HUDEP-2 (cell line): ENCODE measurements around the gene LRRC1.
"Not testable (repeated sequence)": the region's sequence is repeated elsewhere in the genome, so short reads cannot be mapped to it uniquely, and the experiment has no call there.

Experiments
- DNase-seq, 76 experiments: peaks; one replicate each; lab custom pipeline; 2025; ENCODE audit not compliant: unreplicated experiment in 76 of 76; lab: John Stamatoyannopoulos, UW

Gene LRRC1

DNA sequence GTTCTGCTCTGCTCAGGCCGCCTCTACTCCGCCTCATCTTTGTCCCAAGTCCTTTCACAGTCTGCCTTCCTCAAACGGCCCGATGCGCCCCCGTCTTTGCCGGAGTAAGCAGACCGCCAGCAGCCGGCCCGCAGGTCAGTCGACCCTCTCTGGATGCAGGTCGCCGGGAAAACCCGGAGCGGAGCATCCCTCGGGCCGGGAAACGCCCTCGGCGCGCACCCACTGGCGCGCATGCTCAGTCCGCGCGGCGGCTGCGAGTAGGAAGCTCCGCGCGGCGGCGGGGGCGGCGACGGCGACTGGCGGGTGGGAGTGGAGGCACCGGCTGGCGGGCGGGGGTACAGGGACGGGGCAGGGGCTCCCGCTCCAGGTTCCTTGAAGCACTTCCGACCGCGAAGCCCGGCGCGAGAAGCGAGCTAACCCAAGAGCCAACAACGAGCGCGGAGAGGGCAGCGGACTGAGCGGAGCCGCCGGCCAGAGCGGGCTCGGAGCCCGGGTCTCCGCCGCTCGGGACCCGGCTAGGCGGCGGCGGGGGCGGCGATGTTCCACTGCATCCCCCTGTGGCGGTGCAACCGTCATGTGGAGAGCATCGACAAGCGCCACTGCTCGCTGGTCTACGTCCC, at the start of gene LRRC1:
Gene LRRC1, plus strand, starts transcription at position 286 of the 620 bp plus-strand sequence. Its CDS starts 252 bp downstream, at position 538.
- DNase-seq: peak in 52 of 76 experiments; percentile 11 to 69 (median 40)

DNA sequence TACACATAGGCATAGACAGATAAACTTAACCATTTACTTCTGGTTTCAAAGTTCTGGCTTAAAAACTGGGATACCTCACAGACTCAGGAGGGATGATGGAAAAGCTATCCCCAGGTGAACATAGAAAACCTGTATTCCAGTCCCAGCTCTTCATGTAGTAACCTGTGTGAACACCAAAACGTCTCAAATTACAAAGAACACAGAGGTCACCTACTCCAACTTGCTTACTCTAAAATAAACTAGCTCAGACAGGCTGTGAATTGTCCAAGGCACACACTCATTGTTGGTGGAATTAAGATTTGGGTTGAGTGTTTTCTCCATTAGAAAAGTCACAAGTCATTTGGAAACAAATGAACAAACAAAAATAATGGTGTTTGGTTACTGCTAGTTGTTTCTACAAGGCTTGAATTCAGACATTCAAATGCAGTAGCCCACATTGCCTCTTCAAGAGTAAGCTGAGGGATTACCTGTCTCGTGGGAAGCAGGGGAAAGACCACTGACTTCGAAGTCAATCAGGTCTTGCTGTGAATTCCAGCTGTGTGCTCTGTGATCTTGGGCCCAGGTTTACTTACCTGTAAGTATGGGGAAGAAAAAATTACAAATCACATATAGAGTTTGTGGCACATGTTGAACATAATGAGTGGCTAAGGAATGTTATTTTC, 48.2 kb upstream of the LRRC1 start:
- DNase-seq: no peak

DNA sequence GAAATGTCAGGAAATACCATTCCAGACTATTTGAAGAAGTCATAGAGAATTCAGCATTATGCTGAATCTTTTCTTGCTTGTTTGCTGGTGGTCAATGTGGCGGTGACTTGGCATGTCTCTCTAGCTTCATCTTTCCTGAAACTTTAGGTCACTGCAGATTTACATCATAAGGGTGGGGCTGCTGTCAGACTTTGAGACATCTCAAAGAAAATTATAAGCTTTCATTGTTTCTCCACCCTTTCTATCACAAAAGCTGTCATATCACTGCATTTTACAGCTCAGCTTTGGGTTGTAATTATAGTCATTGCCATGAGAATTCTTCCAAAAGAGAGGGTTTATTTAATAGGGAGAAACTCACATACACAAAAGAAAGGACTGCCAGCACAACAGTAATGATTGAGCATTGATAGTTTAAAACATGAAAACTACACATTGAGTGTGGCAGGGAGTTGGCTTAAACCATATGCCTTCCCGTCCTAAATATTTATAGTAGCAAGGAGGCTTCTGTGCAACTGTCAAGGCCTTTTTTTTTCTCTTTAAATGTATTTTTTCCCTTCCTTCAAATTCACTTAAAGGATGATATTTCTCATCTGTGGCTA, 44.7 kb upstream of the LRRC1 start:
- DNase-seq: no peak

DNA sequence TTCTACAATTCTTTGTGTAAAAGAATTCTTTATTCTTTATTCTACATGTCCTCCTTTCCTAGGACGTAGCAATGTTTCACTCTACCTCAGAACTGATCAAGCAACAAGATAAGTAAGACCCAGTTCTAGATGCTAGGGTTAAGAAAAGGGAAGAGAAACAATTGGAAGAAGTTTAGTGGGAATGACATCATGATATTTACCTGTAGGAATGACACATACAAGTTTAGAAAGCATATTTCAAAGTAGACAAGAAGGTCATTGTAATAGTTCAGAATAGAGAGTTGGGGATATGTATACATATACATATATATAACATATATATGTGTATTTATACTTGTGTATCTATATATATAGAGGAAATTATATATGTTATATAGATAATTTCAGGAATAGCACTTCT, 43.4 kb upstream of the LRRC1 start:
- DNase-seq: no peak

DNA sequence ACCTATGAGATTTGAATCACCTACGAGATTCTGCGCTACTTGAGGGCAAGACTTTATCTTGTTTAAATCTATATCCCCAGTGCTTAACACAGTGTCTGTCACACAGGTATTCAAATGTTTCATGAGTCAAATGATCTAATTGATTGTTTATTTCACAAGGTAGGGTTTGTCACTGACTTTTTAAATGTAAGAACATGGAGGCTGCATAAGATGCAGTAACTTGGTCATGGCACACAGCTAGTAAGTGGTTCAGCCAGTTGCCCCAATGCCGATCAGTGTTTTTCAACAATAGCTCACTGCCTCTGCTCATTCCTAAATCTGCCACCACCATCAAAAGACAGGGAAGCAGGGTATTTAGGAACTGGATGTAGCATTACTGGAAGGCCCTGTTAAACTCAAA, 42.4 kb upstream of the LRRC1 start:
- no peak for DNase-seq

DNA sequence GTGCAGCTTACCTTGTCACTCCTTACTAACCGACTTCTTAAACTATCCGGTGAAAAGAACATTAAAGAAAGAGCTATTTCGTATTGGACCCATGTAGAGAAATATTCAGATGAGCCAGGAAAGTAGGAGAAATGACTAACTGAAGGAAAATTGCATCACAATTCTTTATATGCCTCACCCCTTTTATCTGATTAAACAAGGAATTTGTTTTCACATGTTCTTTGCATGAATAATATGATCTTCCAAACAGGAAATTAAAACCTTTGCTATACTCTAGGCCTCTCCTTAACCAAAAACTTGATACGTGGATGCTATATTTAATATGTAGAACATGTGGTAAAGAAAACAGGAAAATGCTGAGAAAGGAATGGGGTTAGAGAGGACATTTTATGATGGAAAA, 41.9 kb upstream of the LRRC1 start:
- DNase-seq: no peak

DNA sequence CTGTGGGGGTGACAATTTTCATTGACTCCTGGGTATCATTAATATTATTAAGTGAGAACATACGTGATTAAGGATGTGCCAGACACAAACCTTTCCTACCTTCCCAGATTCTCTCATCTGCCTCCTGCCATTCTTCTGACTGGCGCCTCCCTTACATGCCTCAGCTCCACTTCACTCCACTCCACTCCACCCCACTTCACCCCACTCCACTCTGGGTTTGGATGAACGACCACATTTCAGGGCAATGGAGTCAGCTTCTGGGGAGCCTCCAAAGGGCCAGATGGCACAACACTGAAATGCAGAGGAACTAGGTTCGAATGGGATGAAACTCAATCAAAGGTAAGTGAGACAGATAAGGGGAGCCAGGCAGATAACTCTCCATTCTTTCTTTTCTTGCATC, 40.5 kb upstream of the LRRC1 start:
- DNase-seq: no peak

DNA sequence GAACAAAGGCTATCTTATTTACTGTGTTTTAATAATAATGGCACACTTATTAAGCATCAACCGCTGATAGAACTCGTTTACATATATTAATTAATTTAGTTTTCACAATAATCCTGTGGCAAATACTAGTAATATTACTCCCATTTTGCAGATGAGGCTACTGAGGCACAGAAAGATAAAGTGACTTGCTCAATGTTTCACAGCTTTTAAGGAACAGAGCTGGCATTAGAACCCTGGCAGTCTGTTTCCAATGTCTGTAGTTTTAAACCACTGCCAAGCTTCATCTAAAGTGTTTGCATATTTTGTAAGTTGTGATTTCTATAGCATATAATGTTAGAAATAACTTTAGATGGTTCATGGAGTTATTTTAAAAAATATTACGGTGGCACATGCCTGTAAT, 38.4 kb upstream of the LRRC1 start:
- no peak for DNase-seq

DNA sequence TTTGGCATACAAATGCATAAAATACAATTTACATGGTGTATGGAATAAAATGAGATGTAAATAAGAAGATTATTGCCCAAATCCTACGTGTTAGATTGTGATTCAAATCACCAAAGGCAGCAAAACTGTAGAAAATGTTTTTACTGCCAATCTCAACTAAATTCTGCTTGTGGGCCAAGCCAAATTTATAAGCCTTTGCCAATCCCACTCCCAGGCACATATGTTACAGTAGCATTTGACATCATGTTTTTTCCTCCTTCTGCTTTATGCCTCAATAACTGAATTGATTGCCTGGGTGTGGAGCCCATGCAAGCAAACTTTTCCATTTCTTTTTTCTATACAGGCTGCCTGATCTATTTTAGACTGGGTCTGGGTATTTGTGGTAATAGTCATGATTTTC, 36.3 kb upstream of the LRRC1 start:
- no peak for DNase-seq

DNA sequence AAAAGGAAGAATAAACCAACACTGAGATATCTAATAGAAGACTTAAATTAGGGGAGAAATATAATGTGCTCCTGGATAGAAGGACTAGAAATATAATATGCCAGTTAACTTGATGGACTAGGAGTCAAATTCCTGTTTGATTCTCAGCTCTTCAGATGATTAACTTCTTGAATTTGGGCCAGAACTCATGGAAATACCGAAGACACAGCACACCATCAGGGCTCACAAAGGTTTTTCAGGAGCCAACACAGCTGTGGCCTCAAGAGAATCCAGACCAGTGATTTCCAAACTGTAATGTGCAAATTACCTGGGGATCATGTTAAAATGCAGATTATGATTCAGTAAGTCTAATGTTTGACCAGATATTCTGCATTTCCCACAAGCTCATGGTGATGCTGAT, 33.8 kb upstream of the LRRC1 start:
- DNase-seq: no peak

DNA sequence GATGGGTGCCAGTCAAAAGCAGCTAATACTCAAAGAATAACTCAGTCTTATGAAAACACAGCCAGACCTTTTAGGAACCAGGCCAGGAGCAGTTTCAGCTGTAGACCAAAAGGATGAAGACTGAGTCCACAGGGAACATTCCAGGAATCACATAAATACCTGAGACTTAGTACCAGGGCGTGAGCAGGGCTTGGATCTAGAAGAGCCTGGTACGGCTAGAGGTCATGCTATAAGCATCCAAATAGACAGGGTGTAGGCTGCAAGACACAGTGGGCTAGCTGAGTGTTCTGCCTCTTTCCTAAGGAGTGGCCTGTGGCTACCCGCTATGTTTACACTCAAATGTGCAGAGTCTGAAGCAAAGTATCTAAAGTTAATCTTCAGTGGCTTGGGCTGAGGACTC, 29.5 kb upstream of the LRRC1 start:
- DNase-seq: no peak

DNA sequence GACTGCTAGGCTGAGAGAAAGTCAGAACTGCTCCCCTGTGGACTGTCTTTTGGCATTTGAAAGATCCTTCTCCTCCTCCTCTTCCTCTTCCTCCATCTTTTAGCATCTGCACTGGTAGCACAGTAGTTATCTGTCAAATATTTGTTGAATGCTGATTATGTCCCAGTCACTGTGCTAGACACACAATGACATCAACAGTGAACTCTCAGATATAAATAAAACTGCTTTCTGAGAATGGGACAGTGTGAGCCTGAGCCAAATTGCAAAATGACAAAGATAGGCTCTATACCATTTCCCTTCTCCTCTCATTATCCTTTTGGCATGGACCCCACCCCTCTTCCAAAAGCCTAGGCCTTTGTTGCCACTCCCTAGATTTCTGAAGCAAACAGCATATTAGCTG, 27.9 kb upstream of the LRRC1 start:
- no peak for DNase-seq

DNA sequence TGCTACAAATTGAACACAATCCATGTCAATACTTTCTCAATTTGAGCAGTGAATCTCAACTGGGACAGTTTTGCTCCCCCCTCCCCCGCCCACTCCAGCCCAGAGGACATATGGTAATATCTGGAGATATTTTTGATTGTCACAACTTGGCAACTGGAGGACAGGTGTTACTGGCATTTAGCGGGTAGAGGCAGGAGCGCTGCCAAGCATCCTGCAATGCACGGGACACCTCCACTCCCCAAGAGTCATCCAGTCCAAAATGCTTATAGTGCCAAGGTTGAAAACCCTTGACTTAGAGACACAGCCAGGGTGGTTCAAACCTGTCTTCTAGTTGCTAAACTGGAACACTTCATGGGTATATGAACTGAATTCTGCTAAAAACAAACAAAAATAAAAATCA, 26.9 kb upstream of the LRRC1 start:
- no peak for DNase-seq

DNA sequence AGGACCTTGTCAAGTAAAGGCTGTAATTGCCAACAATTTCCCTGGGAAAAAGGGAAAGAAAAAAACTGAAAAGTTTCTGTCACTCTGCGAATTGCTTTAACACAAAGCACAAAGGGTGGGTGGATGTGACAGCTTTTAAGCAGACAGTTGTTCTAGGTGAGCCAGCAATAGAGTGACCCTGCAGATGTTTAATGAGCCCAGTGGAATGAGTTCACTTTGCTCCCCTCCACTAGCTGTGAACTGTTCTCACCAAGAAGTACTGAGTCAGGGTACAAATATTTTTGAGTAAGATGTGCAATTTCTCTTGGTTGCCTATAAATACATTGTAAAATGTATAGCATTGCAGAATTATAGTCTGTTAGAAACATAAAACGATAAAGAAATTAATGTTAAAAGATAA, 26.2 kb upstream of the LRRC1 start:
- DNase-seq: no peak

DNA sequence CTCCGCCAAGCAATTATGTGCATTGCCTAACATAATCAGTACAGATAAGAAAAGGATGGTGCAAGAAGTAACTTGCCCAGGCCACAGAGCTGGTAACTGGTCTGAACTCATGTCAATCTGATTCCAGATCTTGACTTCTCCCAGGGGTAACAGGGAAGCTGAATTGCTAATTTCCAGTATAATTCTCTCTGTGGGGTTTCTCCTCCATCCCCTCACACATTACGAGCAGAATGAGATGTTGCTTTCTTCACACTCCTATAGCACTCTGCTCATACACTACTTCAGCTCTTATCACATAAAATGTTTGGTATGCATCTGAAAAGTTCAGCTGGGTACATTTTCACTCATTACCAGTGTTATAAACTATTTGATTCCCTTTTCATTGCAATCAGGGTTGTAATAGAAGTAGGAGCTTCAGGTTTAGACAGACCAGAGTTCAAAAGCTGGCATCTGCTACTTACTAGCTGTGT, 24.0 kb upstream of the LRRC1 start:
- DNase-seq: no peak

DNA sequence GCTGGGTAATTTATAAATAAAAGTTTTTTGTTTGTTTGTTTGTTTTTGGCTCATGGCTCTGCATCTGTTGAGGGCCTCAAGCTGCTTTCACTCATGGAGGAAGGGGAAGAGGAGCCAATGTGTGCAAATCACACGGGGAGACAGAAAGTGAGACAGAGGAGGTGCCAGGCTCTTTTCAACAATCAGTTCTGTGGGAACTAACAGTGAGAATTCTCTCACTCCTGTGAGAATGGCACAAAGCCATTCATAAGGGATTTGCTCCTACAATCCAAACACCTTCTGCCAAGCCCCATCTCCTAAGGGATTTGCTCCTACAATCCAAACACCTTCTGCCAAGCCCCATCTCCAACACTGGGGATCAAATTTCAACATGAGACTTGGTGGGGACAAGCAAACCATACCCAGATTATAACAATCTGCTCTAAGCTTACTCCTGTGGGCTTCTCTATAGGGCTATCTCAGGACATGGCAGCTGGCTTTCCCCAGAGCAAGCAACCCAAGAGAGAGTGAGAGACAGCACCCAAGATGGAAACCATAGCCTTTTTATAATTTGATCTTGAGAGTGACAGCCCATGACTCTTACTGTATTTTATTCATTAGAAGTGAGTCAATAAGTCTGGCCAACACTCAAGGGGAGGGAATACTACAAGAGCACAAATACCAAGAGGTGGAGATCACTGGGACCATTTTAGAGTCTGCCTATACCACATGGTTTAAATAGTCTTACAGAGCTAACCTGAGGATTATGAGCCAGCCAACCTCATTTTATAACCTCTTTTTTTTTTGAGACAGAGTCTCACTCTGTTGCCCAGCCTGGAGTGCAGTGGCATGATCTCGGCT, 22.8 kb upstream of the LRRC1 start:
- no peak for DNase-seq

DNA sequence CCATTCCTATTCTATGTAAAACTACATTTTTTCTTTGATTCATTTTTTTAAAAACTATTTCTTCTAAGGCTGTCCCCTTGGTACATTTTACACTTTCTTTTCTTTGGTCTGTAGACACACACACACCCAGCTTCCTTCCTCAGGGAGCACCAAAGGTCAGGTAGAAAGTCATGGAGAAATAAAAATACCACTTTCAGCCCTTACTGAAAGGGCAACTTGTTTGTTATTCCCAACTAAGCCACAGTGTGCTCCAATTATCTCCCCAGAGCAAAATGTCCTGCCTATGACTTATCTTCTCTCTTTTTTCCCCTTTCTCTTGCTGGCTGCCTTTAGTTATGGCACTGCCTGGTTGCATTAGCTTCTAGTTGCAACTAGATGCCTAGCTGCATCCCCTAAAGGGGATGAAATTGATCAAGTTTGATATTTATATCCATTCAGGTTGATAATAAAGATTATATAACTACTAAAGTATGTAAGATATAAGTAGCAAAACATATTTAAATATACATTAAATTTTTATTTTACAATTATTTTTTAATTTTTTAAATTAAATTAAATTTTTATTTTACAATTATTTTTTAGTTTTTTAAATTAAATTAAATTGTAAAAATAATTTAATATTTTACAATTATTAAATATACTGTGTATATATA, 21.6 kb upstream of the LRRC1 start:
- no peak for DNase-seq

DNA sequence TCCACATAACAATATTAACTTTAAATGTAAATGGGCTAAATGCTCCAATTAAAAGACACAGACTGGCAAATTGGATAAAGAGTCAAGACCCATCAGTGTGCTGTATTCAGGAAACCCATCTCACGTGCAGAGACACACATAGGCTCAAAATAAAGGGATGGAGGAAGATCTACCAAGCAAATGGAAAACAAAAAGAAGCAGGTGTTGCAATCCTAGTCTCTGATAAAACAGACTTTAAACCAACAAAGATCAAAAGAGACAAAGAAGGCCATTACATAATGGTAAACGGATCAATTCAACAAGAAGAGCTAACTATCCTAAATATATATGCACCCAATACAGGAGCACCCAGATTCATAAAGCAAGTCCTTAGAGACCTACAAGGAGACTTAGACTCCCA, 18.7 kb upstream of the LRRC1 start:
- not testable (repeated sequence) for DNase-seq

DNA sequence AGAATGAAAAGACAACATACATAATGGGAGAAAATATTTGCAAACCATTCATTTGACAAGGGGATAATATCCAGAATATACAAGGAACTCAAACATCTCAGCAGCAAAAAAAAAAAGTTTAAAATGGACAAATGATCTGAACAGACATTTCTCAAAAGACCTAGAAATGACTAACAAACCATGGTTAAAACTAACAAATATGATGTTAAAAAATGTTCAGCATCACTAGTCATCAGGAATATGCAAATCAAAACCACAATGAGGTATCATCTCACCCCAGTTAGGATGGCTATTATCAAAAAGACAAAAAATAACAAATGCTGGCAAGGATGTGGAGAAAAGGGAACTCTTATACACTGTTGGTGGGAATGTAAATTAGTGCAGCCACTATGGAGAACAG, 9.8 kb upstream of the LRRC1 start:
- DNase-seq: not testable (repeated sequence)

DNA sequence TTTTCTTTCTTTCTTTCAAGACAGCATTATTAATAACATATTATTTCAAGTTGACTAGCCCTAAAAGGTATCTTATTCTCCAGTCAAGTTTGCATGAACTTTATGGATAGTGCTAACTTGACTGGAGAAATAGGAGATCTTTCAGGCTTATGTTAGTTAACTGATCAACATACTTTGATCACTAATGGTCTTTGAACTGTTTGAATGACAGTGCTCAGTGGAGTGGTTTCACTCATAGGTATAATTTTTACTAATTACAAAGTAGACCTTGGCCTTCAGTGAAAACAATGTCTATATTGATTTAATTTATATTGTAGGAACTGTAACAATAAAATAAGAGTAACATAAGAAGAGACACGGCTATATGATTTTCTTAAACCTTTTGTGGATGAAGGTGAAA, 8.0 kb upstream of the LRRC1 start:
- no peak for DNase-seq

DNA sequence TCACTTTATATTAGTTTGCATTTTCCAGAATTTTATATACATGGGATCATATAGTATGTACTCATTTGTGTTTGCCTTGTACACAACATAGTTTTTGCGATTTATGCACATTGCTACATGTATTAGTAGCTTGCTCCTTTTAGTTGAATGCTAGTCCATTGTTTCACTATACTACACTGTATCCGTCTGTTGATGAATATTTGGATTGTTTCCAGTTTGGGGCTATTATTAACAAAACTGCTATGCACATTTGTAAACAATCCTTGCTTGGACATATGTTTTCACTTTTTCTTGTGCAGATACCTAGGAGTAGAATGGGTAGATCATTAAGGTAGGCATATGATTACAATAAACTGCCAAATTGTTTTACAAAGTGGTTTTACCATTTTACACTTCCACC, 3.9 kb upstream of the LRRC1 start:
- DNase-seq: no peak
